Mesodermal cell (in vitro differentiated cells): ENCODE data around the gene NTNG1.

Experiments
- H3K27ac ChIP-seq: 2 replicates; pipeline ENCODE4 v1.7.0; 2013; ENCODE audit warnings: mild to moderate bottlenecking, low read depth, low read length, moderate library complexity; ENCODE audit not compliant: severe bottlenecking
- H3K36me3 ChIP-seq: 2 replicates; pipeline ENCODE4 v1.7.1; 2013; ENCODE audit warnings: mild to moderate bottlenecking, low read length, moderate library complexity; ENCODE audit not compliant: control insufficient read depth, insufficient read depth
- H3K4me1 ChIP-seq: one replicate; pipeline ENCODE4 v1.7.1; 2013; ENCODE audit warnings: mild to moderate bottlenecking, low read length; ENCODE audit not compliant: insufficient read depth, control insufficient read depth, poor library complexity, severe bottlenecking
- H3K4me3 ChIP-seq: 2 replicates; pipeline ENCODE4 v1.7.0; 2013; ENCODE audit warnings: low read length, control low read depth, mild to moderate bottlenecking; ENCODE audit not compliant: insufficient read depth, poor library complexity, severe bottlenecking; ENCODE audit errors: extremely low read depth
- H3K9me3 ChIP-seq: 2 replicates; pipeline ENCODE4 v1.7.1; 2013; ENCODE audit warnings: mild to moderate bottlenecking, low read length, moderate library complexity; ENCODE audit not compliant: control insufficient read depth
- WGBS, 2 experiments: methylation state at CpG; one replicate each; pipeline ENCODE4 v1.1.5; 2013; ENCODE audit warnings: missing lambda C conversion rate in 2 of 2; ENCODE audit not compliant: insufficient coverage in 2 of 2; 5-methylcytosine and 5-hydroxymethylcytosine counted together

NTNG1 gene

DNA sequence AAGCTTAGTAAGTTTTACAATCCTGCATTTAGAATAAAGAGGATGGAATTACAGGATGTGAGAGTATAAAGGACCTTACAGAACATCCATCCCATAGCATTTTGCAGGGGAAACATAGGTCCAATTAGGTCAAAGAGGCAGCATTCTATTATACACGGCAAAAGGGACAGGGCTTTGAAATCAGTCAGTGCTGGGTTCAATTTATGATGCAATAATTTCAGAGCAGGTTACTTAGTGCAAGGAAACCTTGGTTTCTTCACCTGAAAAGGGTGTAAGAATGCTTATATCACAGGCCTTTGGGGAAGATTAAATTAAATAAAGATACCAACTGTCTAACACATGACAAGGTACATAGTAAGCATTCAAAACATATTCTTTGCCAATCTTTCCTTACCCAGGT lies 17.1 kb upstream of the NTNG1 start:
- Histone ChIP-seq H3K9me3 (no peaks in the 10 kb centered on the region), H3K27ac (no peak overlapping the region), H3K4me3 (no peak overlapping the region), H3K36me3 (no peaks in the 10 kb centered on the region), H3K4me1 (no peaks in the 10 kb centered on the region)
- WGBS, 2 experiments = 88 to 100% methylated on average over 1 of the region's 1 CpG

DNA sequence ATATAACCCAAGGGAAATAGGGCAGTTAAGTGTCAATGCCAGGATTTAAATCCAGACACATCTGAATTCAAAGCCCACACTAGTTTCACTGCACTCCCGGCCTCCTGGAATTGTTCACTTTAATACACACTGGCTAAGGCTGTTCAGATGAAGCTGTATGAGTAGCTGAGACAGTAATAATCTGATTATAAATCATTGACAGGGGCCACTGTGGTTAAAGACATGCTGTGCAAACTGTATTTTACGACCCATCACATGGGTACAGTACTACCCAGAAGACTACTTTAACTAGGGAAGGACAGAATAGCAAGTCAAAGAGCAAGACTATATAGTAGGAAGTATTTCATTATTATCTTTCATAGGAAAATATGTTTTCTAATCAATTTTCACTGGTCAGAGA lies 16.1 kb upstream of the NTNG1 start:
- H3K9me3 ChIP-seq = no peaks in the 10 kb centered on the region
- H3K27ac ChIP-seq = no peak overlapping the region
- no CpG with 5 or more reads among the region's 2 CpGs for WGBS, 2 experiments
- H3K36me3 ChIP-seq = no peaks in the 10 kb centered on the region
- no peak overlapping the region for H3K4me3 ChIP-seq
- no peaks in the 10 kb centered on the region for H3K4me1 ChIP-seq

DNA sequence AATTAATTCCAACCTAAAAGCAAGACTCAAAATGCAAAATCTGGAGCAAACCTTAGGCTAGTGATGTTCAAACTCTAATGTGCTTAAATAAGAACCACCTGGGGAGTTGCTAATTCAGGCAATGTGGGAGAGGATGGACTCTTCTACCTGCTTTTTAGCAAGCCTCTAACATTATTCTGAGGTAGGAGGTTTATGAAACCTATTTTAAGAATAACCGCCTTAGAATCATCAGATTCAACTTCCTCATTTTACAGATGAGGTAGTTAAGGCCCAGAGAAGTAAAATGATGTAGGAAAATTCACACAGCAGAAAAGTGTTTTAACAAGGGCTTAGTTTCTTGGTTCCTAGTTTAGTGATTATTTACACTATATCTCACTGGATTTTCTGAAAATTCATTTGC lies 8.6 kb upstream of the NTNG1 start:
- Histone ChIP-seq H3K4me3 (no peak overlapping the region), H3K36me3 (no peaks in the 10 kb centered on the region), H3K4me1 (no peaks in the 10 kb centered on the region), H3K27ac (no peak overlapping the region), H3K9me3 (no peaks in the 10 kb centered on the region)
- no CpG with 5 or more reads among the region's 1 CpG for WGBS, 2 experiments

DNA sequence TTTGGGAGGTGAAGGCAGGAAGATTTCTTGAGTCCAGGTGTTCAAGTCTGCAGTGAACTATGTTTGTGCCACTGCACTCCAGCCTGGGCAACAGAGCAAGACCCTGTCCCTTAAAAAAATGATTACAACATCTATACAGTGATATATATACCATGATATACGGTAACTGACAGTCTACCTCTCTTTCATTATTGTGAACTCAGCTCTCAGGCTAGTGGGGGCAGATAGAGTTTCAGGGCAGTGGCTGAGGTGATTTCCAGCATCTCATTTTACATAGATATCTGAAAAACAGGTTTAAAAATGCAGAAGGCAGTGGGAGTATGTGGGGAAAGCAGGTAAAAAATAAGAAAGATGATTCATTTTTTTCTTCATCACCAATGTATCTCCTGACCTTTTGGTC lies 8.1 kb upstream of the NTNG1 start:
- Histone ChIP-seq H3K4me3 (no peak overlapping the region), H3K9me3 (no peaks in the 10 kb centered on the region), H3K4me1 (no peaks in the 10 kb centered on the region), H3K36me3 (no peaks in the 10 kb centered on the region), H3K27ac (no peak overlapping the region)
- no CpG with 5 or more reads among the region's 1 CpG for WGBS, 2 experiments

DNA sequence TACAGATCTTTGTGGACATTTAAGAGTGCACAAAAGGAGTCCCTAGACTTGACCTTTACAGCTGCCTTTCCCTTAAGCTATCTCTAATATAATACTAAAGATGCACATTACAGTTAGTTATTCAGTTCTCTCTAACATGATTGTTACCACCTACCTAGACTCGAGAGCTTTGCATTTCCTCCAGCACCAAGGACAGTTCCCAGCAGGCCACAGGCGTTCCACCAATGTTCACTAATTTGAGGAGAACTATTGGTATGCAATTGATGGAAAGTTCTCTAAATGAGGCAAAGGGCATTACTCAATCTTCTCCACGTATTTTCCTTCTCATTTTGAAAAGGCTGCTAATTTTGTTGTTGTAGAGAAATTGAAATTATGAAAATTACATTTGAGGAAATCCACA lies 5.4 kb upstream of the NTNG1 start:
- Histone ChIP-seq H3K36me3 (no peaks in the 10 kb centered on the region), H3K4me1 (peaks cover 12% of the 10 kb centered on the region), H3K9me3 (no peaks in the 10 kb centered on the region), H3K4me3 (no peak overlapping the region), H3K27ac (no peak overlapping the region)
- no CpG with 5 or more reads among the region's 3 CpGs for WGBS, 2 experiments

DNA sequence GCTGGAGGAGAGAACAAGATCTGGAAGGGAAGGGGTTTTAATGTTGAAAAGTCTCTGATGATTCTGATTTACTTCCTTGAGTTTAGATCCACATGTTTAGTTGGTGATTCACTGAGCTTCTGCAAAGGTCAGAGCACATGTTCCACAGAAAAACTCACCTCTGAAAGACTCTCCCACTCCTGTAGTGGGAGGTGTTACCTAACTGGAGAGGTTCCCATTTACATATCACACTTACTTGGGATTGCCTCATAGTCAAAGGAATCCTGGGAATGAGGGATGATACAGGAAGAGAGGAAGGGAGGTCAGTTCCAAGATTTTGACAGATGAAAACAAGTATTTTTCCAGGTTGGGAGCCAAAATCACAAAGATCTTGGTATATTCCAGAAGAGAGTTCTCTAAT lies 2.7 kb upstream of the NTNG1 start:
- Histone ChIP-seq H3K4me1 (peaks cover 12% of the 10 kb centered on the region), H3K9me3 (no peaks in the 10 kb centered on the region)

DNA sequence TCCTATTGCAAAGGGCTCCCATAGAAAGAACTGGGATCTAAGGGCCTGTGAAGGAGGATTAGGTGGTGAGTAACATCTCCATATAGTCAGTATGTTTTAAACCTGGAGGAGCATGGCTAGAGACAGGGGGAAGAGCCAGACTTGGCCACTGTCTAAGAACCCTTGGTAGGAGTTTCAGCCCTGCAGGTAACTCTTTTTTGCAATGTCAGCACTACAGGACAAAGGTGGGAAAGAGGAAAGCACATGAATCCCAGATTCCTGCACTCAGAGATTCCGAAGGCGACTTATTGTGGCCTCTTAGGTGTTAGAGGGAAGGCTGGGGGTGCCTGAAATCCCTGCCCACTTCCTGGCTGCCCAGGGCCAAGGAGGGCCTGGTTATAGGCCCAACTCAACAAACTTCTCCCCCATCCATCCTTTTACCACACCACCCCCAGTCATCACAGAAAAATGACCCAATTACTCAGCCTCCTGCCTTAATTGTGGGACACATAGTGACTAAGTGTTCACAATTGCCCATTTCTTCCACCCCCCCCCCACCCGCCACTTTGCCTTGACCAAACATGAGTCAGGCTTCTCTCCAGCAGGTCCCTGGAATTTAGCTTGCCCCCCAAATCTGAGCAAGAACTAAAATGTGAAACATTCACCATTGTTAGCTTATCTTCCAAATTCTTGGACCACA lies 1.9 kb upstream of the NTNG1 start:
- Histone ChIP-seq H3K9me3 (no peaks in the 10 kb centered on the region), H3K36me3 (no peaks in the 10 kb centered on the region), H3K4me1 (peaks cover 12% of the 10 kb centered on the region), H3K4me3 (peak overlapping the region; percentile 48), H3K27ac (no peak overlapping the region)
- 80% methylated on average over 1 of the region's 3 CpGs; no CpG with 5 or more reads in 1 of the 2 experiments for WGBS, 2 experiments

More for the DNA sequence above, 2.7 kb upstream of the NTNG1 start:
- Histone ChIP-seq H3K4me3 (no peak overlapping the region), H3K36me3 (no peaks in the 10 kb centered on the region), H3K27ac (no peak overlapping the region)

DNA sequence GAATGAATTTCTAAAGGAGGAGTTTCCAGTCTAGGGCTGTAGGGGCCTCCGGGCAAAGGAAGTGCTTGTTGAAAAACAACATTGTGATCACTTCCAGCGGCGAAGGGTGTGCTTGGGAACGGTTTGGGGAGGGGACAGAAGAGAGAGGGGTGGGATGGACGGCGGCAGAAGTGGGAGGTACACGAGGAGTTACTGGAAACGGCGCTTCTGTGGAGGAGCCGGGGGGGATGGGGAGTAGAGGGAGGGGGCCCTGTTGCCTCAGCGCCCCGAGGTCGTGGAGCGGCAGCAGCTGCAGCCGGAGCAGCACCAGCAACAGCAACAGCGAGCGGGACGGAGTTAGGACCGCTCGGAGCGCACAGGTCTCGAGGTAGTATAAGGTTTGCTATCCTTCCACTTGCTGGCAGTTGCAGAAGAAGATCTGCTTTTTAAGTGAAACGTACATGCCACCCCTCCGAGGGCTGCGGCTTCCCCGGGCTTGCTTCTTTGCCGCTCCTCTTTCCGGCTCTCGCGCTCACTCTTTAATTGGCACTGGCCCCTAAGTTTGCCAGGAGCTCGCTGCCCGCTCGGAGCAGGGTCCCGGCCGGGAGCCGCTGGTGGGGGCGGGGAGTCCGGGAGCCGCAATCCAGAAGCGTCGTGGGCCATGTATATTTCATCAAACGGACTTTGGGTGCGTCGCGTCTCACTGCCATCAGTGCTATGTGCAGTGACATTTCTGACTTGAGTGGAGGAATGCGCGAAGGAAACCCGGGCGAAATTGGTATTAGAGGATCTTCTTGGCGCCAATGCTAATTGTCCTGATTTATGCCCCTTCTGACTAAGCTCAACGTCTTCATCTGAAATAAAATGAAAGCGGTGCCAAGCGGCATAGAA lies 771 bp upstream of the NTNG1 start:
- no peaks in the 10 kb centered on the region for H3K36me3 ChIP-seq
- 1% methylated on average over 28 to 49 of the region's 53 CpGs for WGBS, 2 experiments
- H3K9me3 ChIP-seq = no peaks in the 10 kb centered on the region
- H3K27ac ChIP-seq = no peak overlapping the region
- peak overlapping the region; percentile 48 for H3K4me3 ChIP-seq
- H3K4me1 ChIP-seq = peaks cover 12% of the 10 kb centered on the region

DNA sequence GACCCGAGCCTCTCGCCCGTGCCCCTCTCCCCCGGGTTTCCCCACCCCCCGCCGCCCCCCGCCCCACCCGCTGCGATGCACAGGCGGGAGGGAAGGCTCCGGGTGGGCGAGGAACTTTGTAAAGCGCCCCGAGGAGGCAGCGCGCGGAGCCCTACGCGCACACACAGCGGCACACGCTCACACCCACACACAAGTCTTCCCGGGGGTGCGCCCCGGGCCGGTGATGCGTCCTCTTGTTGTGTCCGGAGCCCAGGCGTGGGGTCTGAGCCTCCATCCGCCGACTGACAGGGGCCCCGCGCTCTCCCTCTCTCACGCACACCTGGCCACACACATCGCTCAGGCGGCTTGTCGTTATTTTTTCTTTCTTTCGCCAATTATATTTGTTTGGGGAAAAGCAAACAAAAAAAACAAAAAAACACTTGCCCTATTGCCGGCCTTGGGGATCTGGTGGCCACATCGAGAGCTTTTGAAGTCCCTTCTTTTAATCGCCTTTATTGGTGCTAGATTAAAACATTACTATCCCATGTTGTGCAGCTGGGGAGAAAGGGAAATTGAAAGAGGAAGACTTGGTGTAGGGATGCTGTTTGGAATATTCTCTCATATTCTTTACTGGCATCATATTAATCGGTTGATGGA lies 770 bp downstream of the NTNG1 start:
- no peaks in the 10 kb centered on the region for H3K9me3 ChIP-seq
- WGBS, 2 experiments = 0% methylated on average over 2 of the region's 41 CpGs
- no peak overlapping the region for H3K27ac ChIP-seq
- H3K4me3 ChIP-seq = peak overlapping the region; percentile 40
- H3K36me3 ChIP-seq = no peaks in the 10 kb centered on the region
- peaks cover 12% of the 10 kb centered on the region for H3K4me1 ChIP-seq

DNA sequence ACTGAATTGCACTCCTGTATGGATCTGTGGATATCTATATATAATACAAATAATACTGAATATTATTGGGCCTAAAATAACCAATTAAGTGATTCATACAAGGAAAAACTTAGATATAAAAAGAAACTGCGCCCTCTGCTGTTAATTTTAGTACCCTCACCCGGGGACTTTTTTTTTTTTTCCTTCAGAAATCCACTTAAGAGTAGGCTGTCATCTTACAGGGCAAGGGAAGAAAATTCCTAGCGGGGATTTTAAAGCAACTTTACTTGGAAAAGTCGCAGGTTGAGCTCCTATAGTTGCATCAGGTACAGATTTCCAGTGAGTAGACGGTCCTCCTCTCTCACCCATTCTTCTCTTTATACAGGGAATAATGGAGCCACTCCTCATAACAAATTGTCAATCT lies 1.3 kb downstream of the NTNG1 start:
- H3K4me3 ChIP-seq = peak overlapping the region; percentile 40

DNA sequence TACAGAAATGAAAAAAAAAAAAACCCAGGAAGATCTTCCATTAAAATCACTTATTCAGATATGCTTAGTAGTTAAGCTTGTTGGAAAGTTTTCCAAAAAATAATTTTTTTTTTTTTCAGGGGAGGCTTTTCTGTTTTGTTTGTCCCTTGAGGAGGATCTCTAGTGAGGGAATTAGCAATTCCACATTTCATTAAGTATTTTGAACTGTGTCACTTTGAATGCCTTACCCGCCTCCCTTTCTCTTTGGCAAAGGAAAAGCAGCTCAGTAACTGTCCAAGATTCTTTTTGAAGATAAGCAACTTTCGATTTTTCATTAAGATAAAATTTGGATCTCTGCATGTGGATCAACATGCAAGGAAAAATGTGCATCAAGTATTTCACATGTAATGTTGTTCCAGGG lies 1.8 kb downstream of the NTNG1 start:
- no peaks in the 10 kb centered on the region for H3K36me3 ChIP-seq
- H3K9me3 ChIP-seq = no peaks in the 10 kb centered on the region
- H3K4me3 ChIP-seq = no peak overlapping the region
- H3K4me1 ChIP-seq = peaks cover 12% of the 10 kb centered on the region
- whole genome bisulfite sequencing, 2 experiments = 100% methylated on average over 1 of the region's 2 CpGs
- H3K27ac ChIP-seq = no peak overlapping the region

More for the DNA sequence above, 1.3 kb downstream of the NTNG1 start:
- Histone ChIP-seq H3K4me1 (peaks cover 12% of the 10 kb centered on the region), H3K27ac (no peak overlapping the region), H3K36me3 (no peaks in the 10 kb centered on the region), H3K9me3 (no peaks in the 10 kb centered on the region)
- WGBS, 2 experiments = 5 to 20% methylated on average over 1 to 4 of the region's 5 CpGs
